Spinal cord (tissue), 10 donors: ENCODE data around the gene LEFTY2. TPM values are rescaled to one million over a fixed set of nuclear protein-coding genes. Genes with fewer than 3 reads are reported as not detected.
"Not testable (repeated sequence)": the region's sequence is repeated elsewhere in the genome, so short reads cannot be mapped to it uniquely, and the experiment has no call there.

Source experiments
- DNase-seq, 6 donors: peaks; one replicate each; pipeline versions ENCODE4 v3.0.0 to v3.0.0-alpha.2; 2013 to 2015; ENCODE audit warnings: low spot score in 6 of 6, low read depth in 4 of 6
- H3K27ac ChIP-seq: one replicate; pipeline ENCODE4 v1.5.1; 2013; ENCODE audit warnings: low read depth, low read length, control low read depth
- H3K27me3 ChIP-seq: one replicate; pipeline ENCODE4 v1.6.1; 2013; ENCODE audit warnings: low read length; ENCODE audit not compliant: control insufficient read depth, insufficient read depth
- H3K36me3 ChIP-seq: one replicate; pipeline ENCODE4 v1.6.1; 2013; ENCODE audit warnings: low read length; ENCODE audit not compliant: control insufficient read depth, insufficient read depth
- H3K4me1 ChIP-seq: one replicate; pipeline ENCODE4 v1.6.1; 2013; ENCODE audit warnings: low read length; ENCODE audit not compliant: control insufficient read depth, insufficient read depth
- H3K4me3 ChIP-seq: one replicate; pipeline ENCODE4 v1.5.1; 2013; ENCODE audit warnings: low read depth, low read length, control low read depth
- H3K9me3 ChIP-seq: one replicate; pipeline ENCODE4 v1.6.1; 2013; ENCODE audit warnings: low read length; ENCODE audit not compliant: control insufficient read depth, insufficient read depth
- WGBS: methylation state at CpG from one replicate; pipeline ENCODE4 v1.1.5; 2013; ENCODE audit warnings: missing lambda C conversion rate; ENCODE audit not compliant: insufficient coverage; 5-methylcytosine and 5-hydroxymethylcytosine counted together
- long read RNA-seq, 4 donors: transcript quantifications; one replicate each; lab custom pipeline, GENCODE V29; 2026
- polyA plus RNA-seq, 2 donors: library from polyadenylated mRNA; unstranded; fragments of 120-200 nt; gene quantifications; one replicate each; pipeline ENCODE4 v1.2.1, GENCODE V29; 2013; ENCODE audit not compliant: insufficient read length in 2 of 2
- total RNA-seq, 2 donors: library from RNA; depleted of rRNA in 1 of 2; stranded (reverse); fragments of 120-200 nt in 1 of 2; fragments of >200 nt in 1 of 2; gene quantifications; one replicate each; pipeline versions ENCODE4 v1.2.3 to v1.2.4, GENCODE V29; 2013 to 2014
- donor health status: healthy.

Gene LEFTY2
- total RNA-seq (under 1 TPM; 0.40 to 0.44 TPM), polyA plus RNA-seq (under 1 TPM; 0.25 to 0.56 TPM)
- long read RNA-seq, donor 1: 0 reads
- long read RNA-seq, donor 2: 0 reads
- long read RNA-seq, donor 3: 0 reads
- long read RNA-seq, donor 4: 0 reads

GRCh38 chr1:225941187-225941941 lies at the start of gene LEFTY2:
LEFTY2 (minus strand) TSS chr1:225941220; CDS start chr1:225941140, 80 bp downstream.
- no peak within 1 kb of the TSS for H3K4me3 ChIP-seq
- 52% methylated on average over 6 of the region's 6 CpGs for WGBS
- H3K27ac ChIP-seq: no peak within 1 kb of the TSS
- peaks cover 23% of the 10 kb centered on the region for H3K4me1 ChIP-seq
- H3K27me3 ChIP-seq: peaks cover 5% of the 10 kb centered on the region
- peak in 1 of 6 donors; percentile 39 for DNase-seq
- H3K36me3 ChIP-seq: no peaks in the 10 kb centered on the region
- H3K9me3 ChIP-seq: no peaks in the 10 kb centered on the region

DNA sequence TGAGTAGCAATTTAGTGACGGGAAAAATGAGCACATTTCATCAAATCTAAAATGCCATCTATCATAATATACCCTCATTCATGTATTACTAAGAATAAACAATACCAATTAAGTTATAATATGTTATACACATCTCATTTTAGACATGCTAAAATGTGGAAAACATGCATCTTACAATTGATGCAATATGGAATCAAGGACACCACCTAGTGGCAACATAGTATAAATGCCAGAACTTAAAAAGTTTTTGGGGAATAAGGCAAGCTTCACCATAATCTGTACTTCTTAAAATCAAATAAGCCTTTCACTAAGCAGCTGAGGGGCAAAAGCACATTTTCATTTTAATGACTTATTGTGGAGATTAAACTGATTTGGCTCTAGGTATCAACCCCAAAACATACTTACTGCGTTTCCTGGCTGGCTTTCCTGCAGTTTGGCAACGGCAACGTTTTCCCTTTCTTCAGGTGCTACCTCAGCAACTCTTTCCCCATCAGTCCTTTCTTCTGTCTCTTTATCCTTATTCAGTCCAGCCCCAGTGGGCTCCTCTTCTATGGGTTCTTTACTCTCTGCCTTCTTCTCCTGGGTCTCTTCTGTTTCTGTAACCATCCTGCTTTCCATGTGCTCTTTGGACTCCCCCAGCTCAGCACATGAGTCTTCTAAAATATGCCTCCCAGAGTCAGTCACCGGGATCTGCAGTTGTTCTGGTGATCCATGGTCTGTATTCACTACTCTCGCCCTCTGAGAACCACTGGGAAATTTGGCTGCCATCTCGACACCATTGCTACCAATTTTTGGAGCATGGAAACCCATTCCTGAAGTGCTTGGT lies 46.7 kb upstream of the LEFTY2 start:
- Histone ChIP-seq H3K4me3 (no peak overlapping the region), H3K4me1 (no peaks in the 10 kb centered on the region), H3K36me3 (peaks cover 48% of the 10 kb centered on the region), H3K9me3 (no peaks in the 10 kb centered on the region), H3K27ac (no peak overlapping the region), H3K27me3 (no peaks in the 10 kb centered on the region)
- peak in 2 of 6 donors; percentile 65 to 83 for DNase-seq
- WGBS: 82% methylated on average over 6 of the region's 7 CpGs

- peaks cover 2% of the 10 kb centered on the region for H3K9me3 ChIP-seq
- H3K4me3 ChIP-seq: no peak overlapping the region
- H3K36me3 ChIP-seq: peaks cover 34% of the 10 kb centered on the region
- no peak overlapping the region for H3K27ac ChIP-seq
- WGBS: 100% methylated on average over 2 of the region's 3 CpGs
- DNase-seq: no peak
- no peaks in the 10 kb centered on the region for H3K27me3 ChIP-seq
- no peaks in the 10 kb centered on the region for H3K4me1 ChIP-seq
Measured at GRCh38 chr1:225981714-225982113, 40.7 kb upstream of the LEFTY2 start.

DNA sequence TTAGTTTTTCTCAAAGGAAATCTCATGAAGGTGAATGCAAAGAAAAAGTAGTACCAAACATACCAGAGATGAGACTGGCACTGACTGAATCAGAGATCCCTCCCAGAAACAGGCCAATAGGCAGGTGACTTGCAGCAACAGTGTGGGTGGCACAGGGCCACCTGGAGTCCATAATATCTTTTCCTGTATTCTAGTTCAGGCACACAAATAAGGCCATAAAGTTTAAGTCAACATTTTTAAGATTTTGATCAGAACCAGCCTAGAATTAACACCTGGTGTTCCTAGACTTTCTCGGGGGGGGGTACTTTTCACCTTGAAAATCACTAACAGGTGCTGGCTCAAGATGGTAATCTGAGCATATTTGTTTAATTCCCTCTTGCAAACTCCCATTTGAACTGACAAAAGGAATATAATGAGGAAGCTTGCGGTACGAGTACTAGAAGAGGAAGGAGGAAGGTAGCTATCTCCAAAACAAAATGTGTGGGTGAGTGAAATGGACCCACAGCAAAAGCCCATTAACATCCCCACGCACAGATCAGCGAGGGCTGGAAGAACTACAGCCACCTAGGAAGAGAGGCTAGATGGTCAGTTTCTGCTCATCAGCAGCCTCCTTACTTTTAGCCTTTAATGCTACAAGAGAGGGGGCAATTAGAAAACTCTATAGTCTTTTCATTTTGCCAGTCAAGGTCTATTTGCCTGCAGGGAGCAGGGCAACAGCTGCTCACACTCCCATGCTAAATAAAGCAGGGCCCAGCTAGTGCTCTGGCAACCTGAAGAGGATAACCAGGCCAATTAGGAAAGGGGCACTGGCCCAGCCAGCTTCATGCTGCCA lies 39.2 kb upstream of the LEFTY2 start:
- peaks cover 3% of the 10 kb centered on the region for H3K4me1 ChIP-seq
- H3K27ac ChIP-seq: no peak overlapping the region
- H3K9me3 ChIP-seq: peaks cover 2% of the 10 kb centered on the region
- peaks cover 27% of the 10 kb centered on the region for H3K36me3 ChIP-seq
- WGBS: no CpG with 5 or more reads among the region's 5 CpGs
- no peak overlapping the region for H3K4me3 ChIP-seq
- no peaks in the 10 kb centered on the region for H3K27me3 ChIP-seq
- DNase-seq: no peak

DNA sequence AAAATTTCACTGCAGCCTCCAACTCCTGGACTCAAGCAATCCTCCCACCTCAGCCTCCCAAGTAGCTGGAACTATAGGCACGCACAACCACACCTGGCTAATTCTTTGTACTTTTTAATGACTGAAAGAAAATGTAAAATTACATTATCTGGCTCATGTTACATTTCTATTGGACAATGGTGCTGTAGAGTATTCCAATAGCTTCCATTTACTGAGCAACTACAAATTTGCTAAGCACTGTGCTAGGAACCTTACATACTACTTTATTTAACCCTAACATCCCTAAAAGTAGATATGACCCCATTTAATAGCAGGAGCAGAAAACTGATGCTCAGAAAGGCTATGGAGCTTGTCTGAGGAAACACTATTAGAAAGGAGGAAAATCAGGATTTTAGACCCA lies 38.4 kb upstream of the LEFTY2 start:
- WGBS: no CpG with 5 or more reads among the region's 1 CpG
- no peak overlapping the region for H3K4me3 ChIP-seq
- peaks cover 3% of the 10 kb centered on the region for H3K4me1 ChIP-seq
- H3K36me3 ChIP-seq: peaks cover 24% of the 10 kb centered on the region
- H3K27ac ChIP-seq: no peak overlapping the region
- H3K9me3 ChIP-seq: peaks cover 2% of the 10 kb centered on the region
- DNase-seq: no peak
- H3K27me3 ChIP-seq: no peaks in the 10 kb centered on the region

DNA sequence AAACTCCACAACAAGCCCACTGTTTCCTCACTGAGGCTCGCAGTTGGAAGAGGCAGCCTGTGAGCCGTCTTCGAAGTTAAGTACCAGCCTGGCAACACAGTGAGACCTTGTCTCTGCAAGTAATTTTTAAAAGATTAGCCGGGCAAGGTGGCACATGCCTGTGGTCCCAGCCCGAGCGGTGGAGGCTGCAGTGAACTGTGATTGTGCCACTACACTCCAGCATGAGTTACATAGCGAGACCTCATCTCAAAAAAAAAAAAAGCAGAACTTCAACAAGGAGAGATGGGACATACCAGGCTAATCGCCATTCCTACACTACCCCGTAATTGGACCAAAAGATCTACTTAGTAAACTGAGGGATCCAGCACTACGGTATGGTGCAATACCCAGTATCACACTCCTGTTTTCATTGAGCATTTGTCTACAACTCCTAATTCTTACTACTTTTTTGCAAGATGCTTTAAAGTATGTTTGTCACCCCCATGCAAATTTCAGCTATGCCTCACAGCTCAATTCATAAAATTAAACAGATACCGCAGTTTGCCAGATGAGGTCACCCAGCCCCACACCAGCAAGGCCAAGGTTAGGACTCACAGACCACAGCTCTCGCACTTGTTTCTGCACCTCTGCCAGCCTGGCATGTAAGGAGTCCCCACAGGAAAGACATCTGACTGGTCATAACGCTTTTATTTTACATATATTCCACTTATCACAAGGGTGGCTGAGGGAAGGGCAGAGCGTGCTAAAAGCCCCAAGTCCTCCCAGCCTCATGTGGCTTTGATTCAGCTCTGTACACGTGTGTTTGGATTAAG lies 37.1 kb upstream of the LEFTY2 start:
- Histone ChIP-seq H3K27me3 (no peaks in the 10 kb centered on the region), H3K9me3 (peaks cover 2% of the 10 kb centered on the region), H3K4me3 (no peak overlapping the region), H3K4me1 (peaks cover 3% of the 10 kb centered on the region), H3K36me3 (peaks cover 17% of the 10 kb centered on the region), H3K27ac (no peak overlapping the region)
- DNase-seq: no peak
- WGBS: 80% methylated on average over 13 of the region's 15 CpGs

DNA sequence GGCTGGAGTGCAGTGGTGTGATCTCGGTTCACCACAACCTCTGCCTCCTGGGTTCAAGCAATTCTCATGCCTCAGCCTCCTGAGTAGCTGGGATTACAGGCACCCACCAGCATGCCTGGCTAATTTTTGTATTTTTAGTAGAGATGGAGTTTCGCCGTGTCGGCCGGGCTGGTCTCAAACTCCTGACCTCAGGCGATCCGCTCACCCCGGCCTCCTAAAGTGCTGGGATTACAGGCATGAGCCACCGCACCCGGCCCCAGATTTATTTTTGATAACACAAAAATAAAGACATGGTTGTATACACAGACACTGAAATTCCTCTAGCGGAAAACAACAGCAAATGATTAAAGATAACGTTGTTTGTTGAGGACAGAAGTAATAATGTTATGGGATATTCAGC lies 34.1 kb upstream of the LEFTY2 start:
- H3K4me1 ChIP-seq, H3K27me3 ChIP-seq, H3K4me3 ChIP-seq, H3K9me3 ChIP-seq, DNase-seq, H3K27ac ChIP-seq, H3K36me3 ChIP-seq: not testable (repeated sequence)
- WGBS: 100% methylated on average over 1 of the region's 12 CpGs

DNA sequence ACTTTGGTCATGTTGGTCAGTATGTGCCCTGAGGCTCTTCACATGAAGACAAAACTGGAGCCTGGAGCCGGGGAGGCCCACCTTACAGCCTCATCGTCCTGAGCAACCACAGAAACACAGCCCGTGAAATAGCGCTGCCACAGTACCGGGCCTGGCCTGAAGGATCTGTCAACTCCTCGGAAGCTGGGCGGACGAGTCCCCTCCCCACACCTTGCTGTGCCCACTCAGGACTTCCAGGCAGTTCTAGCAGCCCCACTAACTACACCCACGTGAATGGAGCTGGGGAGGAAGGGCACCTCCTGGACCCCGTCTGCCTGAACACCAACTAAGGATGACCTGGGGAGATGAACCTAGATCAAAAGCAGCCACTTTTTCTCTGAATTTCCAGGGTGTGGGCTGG lies 33.4 kb upstream of the LEFTY2 start:
- 90% methylated on average over 5 of the region's 10 CpGs for WGBS
- Histone ChIP-seq H3K4me3 (no peak overlapping the region), H3K9me3 (no peaks in the 10 kb centered on the region), H3K27ac (no peak overlapping the region), H3K27me3 (no peaks in the 10 kb centered on the region), H3K36me3 (peaks cover 9% of the 10 kb centered on the region), H3K4me1 (peaks cover 3% of the 10 kb centered on the region)
- DNase-seq: no peak
